Vagina (tissue), 2 donors: Measurements from ENCODE around the gene PUS1.

Source experiments
- POLR2A ChIP-seq, 2 donors: fragments of 450-650 bp; IDR thresholded peaks; one replicate each; pipeline ENCODE4 v1.6.1; 2017; ENCODE audit warnings: antibody characterized with exemption in 2 of 2, mild to moderate bottlenecking in 2 of 2, moderate library complexity in 2 of 2
- POLR2AphosphoS5 ChIP-seq, 2 donors: sonication (generic); formaldehyde crosslinking; IDR thresholded peaks; one replicate each; pipeline ENCODE4 v1.9.0; 2017; ENCODE audit warnings: antibody characterized with exemption in 2 of 2, mild to moderate bottlenecking in 2 of 2, low read depth in 1 of 2; ENCODE audit not compliant: insufficient read depth in 1 of 2
- TF ChIP-seq, protein P1 (sequence below), 3 experiments: fragments of 450-650 bp in 2 of 3; fragments of 200-600 bp in 1 of 3; sonication (generic) in 1 of 3; IDR thresholded peaks; one replicate each; pipeline ENCODE4 v1.5.1; 2017 to 2019; ENCODE audit warnings: antibody characterized with exemption in 3 of 3, mild to moderate bottlenecking in 2 of 3, moderate library complexity in 2 of 3

GRCh38 chr12:131963381-131963780 lies 34.3 kb downstream of the PUS1 start:
- TF ChIP-seq POLR2A (IDR thresholded peaks at IDR 0.05) (no peak), POLR2AphosphoS5 (IDR thresholded peaks at IDR 0.05; ENCODE audit: insufficient read depth in 1 of 2, low read depth in 1 of 2) (no peak)
- TF ChIP-seq, protein P1, sequence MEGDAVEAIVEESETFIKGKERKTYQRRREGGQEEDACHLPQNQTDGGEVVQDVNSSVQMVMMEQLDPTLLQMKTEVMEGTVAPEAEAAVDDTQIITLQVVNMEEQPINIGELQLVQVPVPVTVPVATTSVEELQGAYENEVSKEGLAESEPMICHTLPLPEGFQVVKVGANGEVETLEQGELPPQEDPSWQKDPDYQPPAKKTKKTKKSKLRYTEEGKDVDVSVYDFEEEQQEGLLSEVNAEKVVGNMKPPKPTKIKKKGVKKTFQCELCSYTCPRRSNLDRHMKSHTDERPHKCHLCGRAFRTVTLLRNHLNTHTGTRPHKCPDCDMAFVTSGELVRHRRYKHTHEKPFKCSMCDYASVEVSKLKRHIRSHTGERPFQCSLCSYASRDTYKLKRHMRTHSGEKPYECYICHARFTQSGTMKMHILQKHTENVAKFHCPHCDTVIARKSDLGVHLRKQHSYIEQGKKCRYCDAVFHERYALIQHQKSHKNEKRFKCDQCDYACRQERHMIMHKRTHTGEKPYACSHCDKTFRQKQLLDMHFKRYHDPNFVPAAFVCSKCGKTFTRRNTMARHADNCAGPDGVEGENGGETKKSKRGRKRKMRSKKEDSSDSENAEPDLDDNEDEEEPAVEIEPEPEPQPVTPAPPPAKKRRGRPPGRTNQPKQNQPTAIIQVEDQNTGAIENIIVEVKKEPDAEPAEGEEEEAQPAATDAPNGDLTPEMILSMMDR (IDR thresholded peaks at IDR 0.05) = no peak
